Caco-2 (cell line): ENCODE data around the gene FAM47C. TPM values are rescaled to one million over a fixed set of nuclear protein-coding genes. Genes with fewer than 3 reads are reported as not detected.
"Not testable (repeated sequence)": the region's sequence is repeated elsewhere in the genome, so short reads cannot be mapped to it uniquely, and the experiment has no call there.

ENCODE experiments used
- Bru-seq: library from RNA; stranded (reverse); fragments of 400-500 nt; gene quantifications from one replicate; lab custom pipeline; 2021; lab: Mats Ljungman, UMichigan
- BruChase-seq, 2 experiments: library from RNA; stranded (reverse); fragments of 400-500 nt; gene quantifications; one replicate each; lab custom pipeline; 2021; lab: Mats Ljungman, UMichigan
- BruUV-seq: library from RNA; stranded (reverse); fragments of 400-500 nt; replicated peaks from 2 replicates; lab custom pipeline; 2021; lab: Mats Ljungman, UMichigan
- CTCF ChIA-PET: fragments of 300-600 bp; sonication (Branson Sonifier 250); formaldehyde crosslinking; loops from one replicate; lab custom pipeline; 2022; ENCODE audit warnings: antibody characterized with exemption; lab: Charles Lee
- POLR2A ChIA-PET: fragments of 300-600 bp; sonication (Branson Sonifier 250); formaldehyde crosslinking; loops from one replicate; lab custom pipeline; 2022; ENCODE audit warnings: antibody characterized with exemption; lab: Charles Lee
- DNase-seq, 2 experiments: peaks; one replicate each; pipeline versions ENCODE4 v3.0.0 to v3.0.0-alpha.2; 2020 to 2022
- H3K27me3 ChIP-seq: replicated peaks from 2 replicates; pipeline ENCODE4 v1.6.0; 2011; ENCODE audit warnings: low read length; ENCODE audit not compliant: control insufficient read depth, insufficient read depth
- H3K36me3 ChIP-seq: 2 replicates; pipeline ENCODE4 v1.5.1; 2011; ENCODE audit warnings: low read length; ENCODE audit not compliant: control insufficient read depth, insufficient read depth
- H3K4me1 ChIP-seq: fragments of 250-450 bp; sonication (Bioruptor Pico); 2 replicates; pipeline ENCODE4 v1.5.1; 2020; ENCODE audit warnings: mild to moderate bottlenecking
- H3K4me3 ChIP-seq: 2 replicates; pipeline ENCODE4 v1.5.1; 2011; ENCODE audit warnings: low read depth, mild to moderate bottlenecking, control low read depth, low read length
- H3K9me3 ChIP-seq: fragments of 250-450 bp; sonication (Bioruptor Pico); 2 replicates; pipeline ENCODE4 v1.5.1; 2020; ENCODE audit warnings: mild to moderate bottlenecking, moderate library complexity
- H3K27ac Mint-ChIP-seq: one replicate; pipeline ENCODE4 v1.8.0; 2022; ENCODE audit warnings: mixed read lengths; ENCODE audit not compliant: unreplicated experiment
- H3K27me3 Mint-ChIP-seq: one replicate; pipeline ENCODE4 v1.8.0; 2022; ENCODE audit warnings: mixed read lengths; ENCODE audit not compliant: insufficient read depth, unreplicated experiment
- H3K36me3 Mint-ChIP-seq: one replicate; pipeline ENCODE4 v1.8.0; 2022; ENCODE audit warnings: mild to moderate bottlenecking, mixed read lengths; ENCODE audit not compliant: insufficient read depth, unreplicated experiment
- H3K4me1 Mint-ChIP-seq: one replicate; pipeline ENCODE4 v1.8.0; 2022; ENCODE audit warnings: low read depth, mixed read lengths; ENCODE audit not compliant: unreplicated experiment
- H3K4me3 Mint-ChIP-seq: one replicate; pipeline ENCODE4 v1.8.0; 2022; ENCODE audit warnings: mild to moderate bottlenecking, moderate library complexity, mixed read lengths; ENCODE audit not compliant: unreplicated experiment
- H3K9me3 Mint-ChIP-seq: one replicate; pipeline ENCODE4 v1.8.0; 2022; ENCODE audit warnings: mixed read lengths; ENCODE audit not compliant: unreplicated experiment
- intact Hi-C: fragments of 100-400 bp; cut with micrococcal nuclease; formaldehyde crosslinking; loops from one replicate; pipeline ENCODE4 v1.10.0; 2022; ENCODE audit not compliant: unreplicated experiment
- long read RNA-seq: library from polyadenylated mRNA; stranded (forward); transcript quantifications from one replicate; pipeline ENCODE4 v2.0.0, GENCODE V29; 2022
- total RNA-seq: library from RNA; stranded (reverse); gene quantifications from 2 replicates; pipeline ENCODE4 v1.2.3, GENCODE V29; 2022
- TF ChIP-seq, protein P1 (sequence below), 2 experiments: fragments of 200-600 bp in 1 of 2; IDR thresholded peaks; 1 replicate in 1 of 2; 2 replicates in 1 of 2; pipeline versions ENCODE4 v1.5.1 to v1.8.0; 2011 to 2022; ENCODE audit warnings: antibody characterized with exemption in 1 of 2, control low read depth in 1 of 2, inconsistent platforms in 1 of 2, low read depth in 1 of 2, low read length in 1 of 2, mild to moderate bottlenecking in 1 of 2, moderate library complexity in 1 of 2; ENCODE audit not compliant: insufficient read depth in 1 of 2, severe bottlenecking in 1 of 2, unreplicated experiment in 1 of 2

The FAM47C gene
- total RNA-seq (not detected in 2 replicates), Bru-seq, nascent RNA (not detected), BruChase-seq, experiment 1, labeled RNA remaining after a 2-hour chase (not detected), BruChase-seq, experiment 2, labeled RNA remaining after a 6-hour chase (not detected)
- long read RNA-seq, result 0 reads

DNA sequence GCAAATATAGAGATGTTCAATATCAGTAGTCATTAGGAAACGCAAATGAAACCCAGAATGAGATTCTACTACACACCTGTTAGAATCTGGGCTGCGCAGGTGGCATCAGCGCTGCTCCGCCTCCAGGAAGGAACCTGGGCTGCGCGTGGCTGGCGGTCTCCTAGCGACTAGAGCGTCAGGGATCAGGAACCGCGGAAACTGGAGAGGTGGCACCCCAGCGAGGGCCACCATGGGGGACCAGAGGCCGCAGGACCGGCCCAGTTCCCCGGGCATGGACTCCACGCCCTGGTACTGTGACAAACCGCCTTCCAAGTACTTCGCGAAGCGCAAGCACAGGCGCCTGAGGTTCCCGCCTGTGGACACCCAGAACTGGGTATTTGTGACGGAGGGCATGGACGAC, at the start of gene FAM47C:
Gene FAM47C, plus strand, starts transcription at position 185 of the 400 bp plus-strand sequence. Its CDS starts 45 bp downstream, at position 230.
- DNase-seq, POLR2A ChIA-PET, H3K27me3 Mint-ChIP-seq, H3K9me3 Mint-ChIP-seq, H3K9me3 ChIP-seq, H3K36me3 ChIP-seq, H3K4me3 Mint-ChIP-seq, BruUV-seq, H3K4me3 ChIP-seq, H3K36me3 Mint-ChIP-seq, H3K4me1 Mint-ChIP-seq, H3K4me1 ChIP-seq, H3K27me3 ChIP-seq, H3K27ac Mint-ChIP-seq, CTCF ChIA-PET, intact Hi-C loops: not testable (repeated sequence)

DNA sequence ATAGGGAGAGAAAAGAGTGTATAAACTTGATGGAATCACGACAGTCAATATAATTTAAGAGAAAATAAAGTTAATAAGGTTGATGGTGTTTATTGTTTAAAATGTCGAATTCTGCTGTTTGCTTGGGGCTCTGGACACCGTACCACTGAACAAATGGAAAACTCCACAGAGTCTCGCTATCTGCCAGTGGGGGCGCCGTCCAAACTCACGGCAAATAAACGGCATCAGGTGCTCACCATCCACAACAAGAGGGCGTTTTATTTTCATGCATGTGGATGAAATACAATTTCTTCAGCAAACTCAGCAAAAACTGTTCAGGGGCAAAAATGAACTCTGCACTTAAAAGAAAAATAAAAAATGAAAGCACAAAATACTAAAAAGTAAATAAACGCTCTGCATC, 46.6 kb upstream of the FAM47C start:
- intact Hi-C loops, result no loop called here
- ChIA-PET CTCF (no interaction called here), POLR2A (no interaction called here)
- H3K4me1 Mint-ChIP-seq, result no peaks in the 10 kb centered on the region
- Histone ChIP-seq H3K27me3 (no peaks in the 10 kb centered on the region), H3K36me3 (no peaks in the 10 kb centered on the region), H3K4me3 (no peak overlapping the region), H3K9me3 (no peaks in the 10 kb centered on the region), H3K4me1 (no peaks in the 10 kb centered on the region)
- TF ChIP-seq, protein P1, sequence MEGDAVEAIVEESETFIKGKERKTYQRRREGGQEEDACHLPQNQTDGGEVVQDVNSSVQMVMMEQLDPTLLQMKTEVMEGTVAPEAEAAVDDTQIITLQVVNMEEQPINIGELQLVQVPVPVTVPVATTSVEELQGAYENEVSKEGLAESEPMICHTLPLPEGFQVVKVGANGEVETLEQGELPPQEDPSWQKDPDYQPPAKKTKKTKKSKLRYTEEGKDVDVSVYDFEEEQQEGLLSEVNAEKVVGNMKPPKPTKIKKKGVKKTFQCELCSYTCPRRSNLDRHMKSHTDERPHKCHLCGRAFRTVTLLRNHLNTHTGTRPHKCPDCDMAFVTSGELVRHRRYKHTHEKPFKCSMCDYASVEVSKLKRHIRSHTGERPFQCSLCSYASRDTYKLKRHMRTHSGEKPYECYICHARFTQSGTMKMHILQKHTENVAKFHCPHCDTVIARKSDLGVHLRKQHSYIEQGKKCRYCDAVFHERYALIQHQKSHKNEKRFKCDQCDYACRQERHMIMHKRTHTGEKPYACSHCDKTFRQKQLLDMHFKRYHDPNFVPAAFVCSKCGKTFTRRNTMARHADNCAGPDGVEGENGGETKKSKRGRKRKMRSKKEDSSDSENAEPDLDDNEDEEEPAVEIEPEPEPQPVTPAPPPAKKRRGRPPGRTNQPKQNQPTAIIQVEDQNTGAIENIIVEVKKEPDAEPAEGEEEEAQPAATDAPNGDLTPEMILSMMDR (IDR thresholded peaks at IDR 0.05; ENCODE audit: insufficient read depth in 1 of 2, low read depth in 1 of 2, low read length in 1 of 2, severe bottlenecking in 1 of 2, unreplicated experiment in 1 of 2), result no peak
- no peak overlapping the region for H3K27ac Mint-ChIP-seq
- BruUV-seq, result no TSS peak
- no peaks in the 10 kb centered on the region for H3K27me3 Mint-ChIP-seq
- H3K36me3 Mint-ChIP-seq, result no peaks in the 10 kb centered on the region
- no peak overlapping the region for H3K4me3 Mint-ChIP-seq
- H3K9me3 Mint-ChIP-seq, result no peaks in the 10 kb centered on the region
- DNase-seq, result no peak

DNA sequence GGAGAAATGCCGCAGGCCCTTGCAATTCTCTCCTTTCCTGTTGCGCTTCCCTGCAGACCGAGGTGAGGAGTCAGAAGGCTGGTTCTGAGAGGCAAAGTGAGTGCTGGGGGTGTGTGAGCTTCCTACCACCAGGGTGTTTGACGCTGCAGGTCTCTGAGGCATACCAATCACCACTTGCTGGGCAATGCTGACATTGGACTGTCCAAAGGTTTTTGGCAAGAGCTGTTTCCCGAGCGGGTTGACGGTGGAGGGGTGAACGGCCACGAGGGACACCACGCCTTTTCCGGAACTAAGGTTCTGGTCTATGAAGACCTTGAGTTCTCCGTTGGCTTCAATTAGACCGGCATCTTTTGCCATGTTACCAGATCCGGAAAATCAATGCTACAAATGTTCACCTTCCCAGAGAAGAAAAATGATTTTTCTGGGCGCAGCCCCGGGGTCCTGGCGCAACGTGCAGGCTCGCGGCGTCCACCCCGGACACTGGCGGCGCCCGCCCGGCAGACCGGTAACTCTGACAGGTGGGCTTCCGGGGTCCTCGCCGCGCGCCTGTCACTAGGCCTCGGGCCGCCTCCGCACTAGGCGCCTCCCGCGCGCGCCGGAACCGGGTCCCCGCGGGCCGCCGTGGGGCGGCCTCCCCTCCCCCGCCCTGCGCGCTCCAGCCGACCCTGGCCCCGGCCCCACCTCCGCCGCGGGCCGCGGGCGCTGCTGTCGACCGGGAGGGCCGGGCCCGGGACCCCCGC, 44.9 kb upstream of the FAM47C start:
- Mint-ChIP-seq H3K36me3 (no peaks in the 10 kb centered on the region), H3K27ac (no peak overlapping the region), H3K4me3 (no peak overlapping the region), H3K27me3 (no peaks in the 10 kb centered on the region), H3K9me3 (no peaks in the 10 kb centered on the region), H3K4me1 (no peaks in the 10 kb centered on the region)
- H3K4me1 ChIP-seq, result no peaks in the 10 kb centered on the region
- no peaks in the 10 kb centered on the region for H3K27me3 ChIP-seq
- H3K9me3 ChIP-seq, result no peaks in the 10 kb centered on the region
- H3K4me3 ChIP-seq, result no peak overlapping the region
- no TSS peak for BruUV-seq
- intact Hi-C loops, result no loop called here
- TF ChIP-seq, protein P1 (IDR thresholded peaks at IDR 0.05; ENCODE audit: insufficient read depth in 1 of 2, low read depth in 1 of 2, low read length in 1 of 2, severe bottlenecking in 1 of 2, unreplicated experiment in 1 of 2), result no peak
- no peaks in the 10 kb centered on the region for H3K36me3 ChIP-seq
- ChIA-PET POLR2A (no interaction called here), CTCF (no interaction called here)
- no peak for DNase-seq
